WI38 (cell line): ENCODE data around the gene PTGR3.
"Not testable (repeated sequence)": the region's sequence is repeated elsewhere in the genome, so short reads cannot be mapped to it uniquely, and the experiment has no call there.

ENCODE experiments used
- H3K4me3 ChIP-seq: 2 replicates; pipeline ENCODE4 v1.5.1; 2011; ENCODE audit warnings: low read depth, mild to moderate bottlenecking, control low read depth, low read length
- TF ChIP-seq, protein P1 (sequence below): IDR thresholded peaks from 2 replicates; pipeline ENCODE4 v1.5.1; 2012; ENCODE audit warnings: low read depth, mild to moderate bottlenecking, control low read depth, low read length

PTGR3 gene

DNA sequence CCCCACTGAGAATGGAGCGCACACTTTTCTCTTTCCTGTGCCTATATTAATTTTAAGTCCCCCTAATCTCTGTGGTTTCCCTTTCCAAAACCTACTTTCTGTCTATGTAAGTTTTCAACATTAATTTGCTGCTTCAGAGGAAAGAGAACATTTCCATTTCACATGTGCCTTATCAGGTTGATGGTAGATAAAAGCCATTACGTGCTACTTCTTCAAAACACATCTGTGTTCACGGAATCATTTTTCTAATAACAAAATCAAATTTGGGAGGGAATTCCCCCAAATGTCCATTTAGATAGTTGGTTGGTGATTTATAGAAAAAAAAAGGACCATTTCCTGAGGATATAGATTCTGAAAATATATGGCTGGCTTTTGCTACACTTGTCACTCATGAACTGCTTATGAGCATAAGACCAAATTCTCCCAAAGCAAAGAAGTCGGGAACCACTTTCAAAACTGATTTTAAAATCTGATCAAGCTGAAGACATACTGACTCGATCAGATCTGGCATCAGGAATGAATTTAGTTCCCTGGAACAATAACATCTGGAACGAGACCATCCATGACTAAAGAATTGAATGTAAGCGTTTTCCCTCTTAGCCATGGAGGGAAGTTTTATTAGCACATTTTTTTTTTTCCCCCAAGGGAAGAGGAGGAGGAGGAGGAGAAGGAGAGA lies 8.2 kb downstream of the PTGR3 start:
- TF ChIP-seq, protein P1, sequence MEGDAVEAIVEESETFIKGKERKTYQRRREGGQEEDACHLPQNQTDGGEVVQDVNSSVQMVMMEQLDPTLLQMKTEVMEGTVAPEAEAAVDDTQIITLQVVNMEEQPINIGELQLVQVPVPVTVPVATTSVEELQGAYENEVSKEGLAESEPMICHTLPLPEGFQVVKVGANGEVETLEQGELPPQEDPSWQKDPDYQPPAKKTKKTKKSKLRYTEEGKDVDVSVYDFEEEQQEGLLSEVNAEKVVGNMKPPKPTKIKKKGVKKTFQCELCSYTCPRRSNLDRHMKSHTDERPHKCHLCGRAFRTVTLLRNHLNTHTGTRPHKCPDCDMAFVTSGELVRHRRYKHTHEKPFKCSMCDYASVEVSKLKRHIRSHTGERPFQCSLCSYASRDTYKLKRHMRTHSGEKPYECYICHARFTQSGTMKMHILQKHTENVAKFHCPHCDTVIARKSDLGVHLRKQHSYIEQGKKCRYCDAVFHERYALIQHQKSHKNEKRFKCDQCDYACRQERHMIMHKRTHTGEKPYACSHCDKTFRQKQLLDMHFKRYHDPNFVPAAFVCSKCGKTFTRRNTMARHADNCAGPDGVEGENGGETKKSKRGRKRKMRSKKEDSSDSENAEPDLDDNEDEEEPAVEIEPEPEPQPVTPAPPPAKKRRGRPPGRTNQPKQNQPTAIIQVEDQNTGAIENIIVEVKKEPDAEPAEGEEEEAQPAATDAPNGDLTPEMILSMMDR, result no peak
- no peak overlapping the region for H3K4me3 ChIP-seq

DNA sequence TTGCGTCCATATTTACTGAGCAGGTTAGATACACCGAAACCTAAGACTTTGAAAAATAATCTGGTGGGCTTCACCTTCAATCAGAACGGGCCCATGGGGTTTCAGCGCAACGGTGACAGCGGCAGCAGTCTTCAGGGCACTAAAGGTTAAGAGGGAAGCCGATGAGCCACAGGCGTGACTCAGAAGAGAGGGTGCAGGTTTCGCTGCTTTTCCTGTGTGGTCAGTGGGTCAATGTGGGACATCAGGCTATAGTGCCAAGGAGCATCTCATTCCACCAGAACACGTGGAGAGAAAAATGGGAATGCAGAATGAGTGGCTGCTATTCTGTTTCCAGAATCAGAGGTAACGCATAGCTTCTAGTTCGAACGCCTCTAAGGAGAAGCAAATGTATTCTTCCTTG lies 8.9 kb downstream of the PTGR3 start:
- TF ChIP-seq, protein P1, result no peak
- H3K4me3 ChIP-seq, result no peak overlapping the region

DNA sequence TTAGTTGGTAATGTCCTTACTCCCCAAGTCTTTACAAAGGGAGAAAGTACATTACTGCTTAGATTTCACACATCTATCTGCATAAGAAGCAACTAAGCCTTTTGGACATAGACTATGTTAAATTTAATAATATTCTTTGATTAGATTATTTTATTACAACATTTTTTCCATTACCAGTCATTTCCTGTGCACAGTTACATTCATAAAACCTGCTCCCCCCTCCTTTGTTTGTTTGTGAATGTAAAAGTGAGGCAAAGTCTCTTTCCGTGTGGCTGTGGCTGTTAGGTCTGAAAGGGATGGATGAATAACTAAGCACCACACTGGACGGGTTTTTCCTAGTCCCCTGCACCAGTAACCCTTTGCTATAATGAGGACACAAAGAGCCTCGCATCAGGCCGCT lies 9.6 kb downstream of the PTGR3 start:
- TF ChIP-seq, protein P1, result no peak

DNA sequence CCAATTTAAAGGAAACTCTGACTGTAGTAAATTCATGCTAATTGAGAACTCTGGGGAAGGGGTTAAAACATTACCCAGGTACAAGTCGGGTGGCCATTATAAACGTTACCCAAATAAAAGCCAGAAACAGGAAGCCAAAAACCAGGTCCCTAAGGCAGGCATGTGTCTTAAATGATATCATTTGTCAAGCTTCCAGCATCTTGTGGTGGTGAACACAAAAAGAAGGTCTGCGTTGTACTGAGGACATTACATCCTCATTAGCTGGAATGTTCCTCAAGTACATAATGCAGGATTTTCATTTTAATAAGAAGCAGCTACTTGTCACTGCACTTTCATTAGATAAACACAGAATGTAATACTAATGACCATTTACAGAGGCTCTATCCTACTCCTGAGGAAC lies 10.9 kb downstream of the PTGR3 start:
- TF ChIP-seq, protein P1, result no peak
- no peak overlapping the region for H3K4me3 ChIP-seq

More for the DNA sequence above, 9.6 kb downstream of the PTGR3 start:
- H3K4me3 ChIP-seq, result no peak overlapping the region

DNA sequence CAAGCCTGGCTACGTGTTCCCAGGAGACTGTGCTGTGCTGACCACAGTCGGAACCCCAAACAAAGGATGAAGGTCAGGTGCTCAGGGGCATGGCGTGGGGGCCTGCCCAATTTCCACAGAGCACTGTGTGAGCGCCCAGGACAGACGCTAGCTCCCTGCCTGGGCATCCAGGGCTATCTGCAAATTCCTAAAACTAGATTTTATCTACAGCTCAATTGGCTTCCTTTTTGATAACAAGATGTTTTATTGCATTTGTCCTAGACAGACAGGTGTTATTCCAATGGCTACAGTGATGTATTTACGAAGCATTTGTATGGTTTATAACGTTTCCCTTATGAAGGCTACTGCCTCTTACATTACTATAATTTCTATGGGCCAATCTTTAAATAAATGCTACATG lies 16.0 kb downstream of the PTGR3 start:
- H3K4me3 ChIP-seq, result no peak overlapping the region
- TF ChIP-seq, protein P1, result no peak

DNA sequence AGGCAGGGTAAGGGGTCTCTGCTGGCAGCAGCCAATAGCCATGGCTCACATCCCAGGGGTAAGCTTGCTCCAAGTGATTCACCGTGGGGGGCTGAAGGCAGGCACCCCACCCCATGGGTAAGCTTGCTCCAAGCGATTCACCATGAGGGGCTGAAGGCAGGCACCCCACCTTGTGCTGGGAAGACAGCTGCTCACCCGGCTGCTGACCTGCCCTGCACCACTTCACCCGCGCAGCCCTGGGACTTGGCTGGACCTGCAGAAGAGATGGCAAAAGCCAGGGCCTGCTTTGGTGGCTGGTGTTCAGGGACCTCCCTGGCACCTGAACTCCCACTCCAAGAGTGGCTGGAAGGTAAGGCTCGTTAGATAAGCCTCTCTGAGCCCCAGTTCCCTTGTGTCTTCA lies 19.2 kb downstream of the PTGR3 start:
- H3K4me3 ChIP-seq, result no peak overlapping the region
- TF ChIP-seq, protein P1, result no peak

DNA sequence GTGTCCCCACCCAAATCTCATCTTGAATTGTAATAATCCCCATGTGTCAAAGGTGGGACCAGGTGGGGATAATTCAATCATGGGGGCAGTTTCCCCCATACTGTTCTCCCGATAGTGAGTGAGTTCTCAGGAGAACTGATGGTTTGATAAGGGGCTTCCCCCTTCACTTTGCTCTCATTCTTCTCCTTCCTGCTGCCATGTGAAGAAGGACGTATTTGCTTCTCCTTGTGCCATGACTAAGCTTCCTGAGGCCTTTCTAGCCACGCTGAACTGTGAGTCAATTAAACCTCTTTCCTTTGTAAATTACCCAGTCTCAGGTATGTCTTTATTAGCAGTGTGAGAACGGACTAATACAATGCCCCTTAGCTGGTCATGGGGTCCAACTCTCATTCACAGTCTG lies 21.2 kb downstream of the PTGR3 start:
- H3K4me3 ChIP-seq, result not testable (repeated sequence)

DNA sequence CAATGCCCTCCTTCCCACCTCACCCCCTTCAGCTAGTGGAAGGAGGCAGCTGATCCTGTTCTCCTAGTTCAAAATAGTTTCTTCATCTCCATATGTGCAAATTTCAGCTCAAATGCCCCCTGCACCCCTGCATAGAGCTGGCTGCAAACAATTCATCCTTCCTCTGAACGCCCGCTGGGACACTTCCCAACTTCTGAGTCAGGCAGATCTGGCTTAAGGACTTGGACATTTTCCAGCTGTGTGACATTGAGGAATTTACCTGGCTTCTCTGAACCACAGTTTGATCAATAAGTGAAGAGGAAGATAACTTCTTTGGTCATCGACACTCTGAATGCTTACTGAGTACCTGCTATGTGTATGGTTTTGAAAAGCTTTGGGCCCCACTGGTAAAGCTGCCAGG lies 23.5 kb downstream of the PTGR3 start:
- TF ChIP-seq, protein P1, result no peak
- no peak overlapping the region for H3K4me3 ChIP-seq
